GM12801 (cell line): Measurements from ENCODE around the gene ADAMTS8.

Source experiments
- TF ChIP-seq, protein P1 (sequence below): IDR thresholded peaks from one replicate; pipeline ENCODE4 v1.5.1; 2011; ENCODE audit warnings: control low read depth; ENCODE audit not compliant: insufficient read length; ENCODE audit errors: extremely low read depth

Gene ADAMTS8

DNA sequence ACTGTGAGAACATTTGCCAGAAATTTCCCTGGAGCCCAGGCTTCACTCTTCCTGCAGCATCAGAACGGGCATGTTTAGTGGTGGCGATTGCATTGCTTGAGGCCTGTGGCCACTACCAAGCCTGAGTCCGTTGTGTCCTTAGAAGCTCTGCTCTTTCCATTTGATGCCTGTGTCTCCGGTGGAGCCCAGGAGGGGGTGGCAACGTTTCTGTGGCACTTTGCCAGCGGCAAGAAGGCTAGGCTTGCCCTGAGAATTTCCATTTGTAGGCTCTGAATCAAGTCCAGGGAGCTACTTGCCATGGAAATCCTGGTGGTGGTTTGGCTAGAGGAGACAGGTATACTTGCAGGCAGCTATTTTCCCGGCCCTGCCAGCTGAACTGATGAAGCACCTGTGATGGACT, 47.1 kb downstream of the ADAMTS8 start:
- TF ChIP-seq, protein P1, sequence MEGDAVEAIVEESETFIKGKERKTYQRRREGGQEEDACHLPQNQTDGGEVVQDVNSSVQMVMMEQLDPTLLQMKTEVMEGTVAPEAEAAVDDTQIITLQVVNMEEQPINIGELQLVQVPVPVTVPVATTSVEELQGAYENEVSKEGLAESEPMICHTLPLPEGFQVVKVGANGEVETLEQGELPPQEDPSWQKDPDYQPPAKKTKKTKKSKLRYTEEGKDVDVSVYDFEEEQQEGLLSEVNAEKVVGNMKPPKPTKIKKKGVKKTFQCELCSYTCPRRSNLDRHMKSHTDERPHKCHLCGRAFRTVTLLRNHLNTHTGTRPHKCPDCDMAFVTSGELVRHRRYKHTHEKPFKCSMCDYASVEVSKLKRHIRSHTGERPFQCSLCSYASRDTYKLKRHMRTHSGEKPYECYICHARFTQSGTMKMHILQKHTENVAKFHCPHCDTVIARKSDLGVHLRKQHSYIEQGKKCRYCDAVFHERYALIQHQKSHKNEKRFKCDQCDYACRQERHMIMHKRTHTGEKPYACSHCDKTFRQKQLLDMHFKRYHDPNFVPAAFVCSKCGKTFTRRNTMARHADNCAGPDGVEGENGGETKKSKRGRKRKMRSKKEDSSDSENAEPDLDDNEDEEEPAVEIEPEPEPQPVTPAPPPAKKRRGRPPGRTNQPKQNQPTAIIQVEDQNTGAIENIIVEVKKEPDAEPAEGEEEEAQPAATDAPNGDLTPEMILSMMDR = no peak

DNA sequence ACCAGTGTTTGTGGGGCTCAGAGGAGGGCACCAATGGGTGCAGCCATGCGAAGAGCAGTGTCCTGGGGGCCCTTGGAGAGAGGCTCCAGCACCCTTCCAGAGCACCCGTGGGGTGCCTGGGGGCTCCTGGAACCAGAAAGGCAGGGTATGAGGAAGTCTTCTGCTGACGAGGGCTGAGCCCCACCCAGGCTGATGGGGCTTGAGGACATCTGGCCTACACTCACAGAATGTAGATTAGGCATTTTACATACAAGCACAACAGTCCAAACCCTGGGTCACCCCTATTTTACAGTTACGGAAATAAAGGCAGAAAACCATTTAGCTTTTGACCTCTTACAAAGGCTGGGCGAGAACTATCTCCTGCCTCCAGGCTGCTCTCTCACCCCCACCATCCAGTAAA, 47.6 kb downstream of the ADAMTS8 start:
- TF ChIP-seq, protein P1 = no peak

DNA sequence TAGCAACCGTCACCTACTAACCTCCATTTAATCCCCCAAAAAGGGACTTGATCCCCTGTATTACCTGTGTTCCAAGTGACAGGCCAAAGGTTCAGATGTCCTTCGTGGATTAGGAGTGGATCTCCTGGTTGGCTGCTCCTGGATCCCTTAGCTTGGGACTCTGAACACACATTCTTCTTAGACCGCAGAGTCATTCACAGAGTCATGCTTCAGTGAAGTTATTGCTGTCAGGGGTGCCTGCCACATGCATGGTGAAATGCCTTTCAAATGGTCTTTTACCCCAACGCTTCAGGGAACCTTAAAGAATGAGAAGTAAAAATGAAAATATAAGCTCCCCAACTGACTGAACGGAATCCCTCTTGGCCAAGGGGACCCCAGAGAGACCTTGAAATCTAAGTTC, 49.1 kb downstream of the ADAMTS8 start:
- TF ChIP-seq, protein P1 = no peak

DNA sequence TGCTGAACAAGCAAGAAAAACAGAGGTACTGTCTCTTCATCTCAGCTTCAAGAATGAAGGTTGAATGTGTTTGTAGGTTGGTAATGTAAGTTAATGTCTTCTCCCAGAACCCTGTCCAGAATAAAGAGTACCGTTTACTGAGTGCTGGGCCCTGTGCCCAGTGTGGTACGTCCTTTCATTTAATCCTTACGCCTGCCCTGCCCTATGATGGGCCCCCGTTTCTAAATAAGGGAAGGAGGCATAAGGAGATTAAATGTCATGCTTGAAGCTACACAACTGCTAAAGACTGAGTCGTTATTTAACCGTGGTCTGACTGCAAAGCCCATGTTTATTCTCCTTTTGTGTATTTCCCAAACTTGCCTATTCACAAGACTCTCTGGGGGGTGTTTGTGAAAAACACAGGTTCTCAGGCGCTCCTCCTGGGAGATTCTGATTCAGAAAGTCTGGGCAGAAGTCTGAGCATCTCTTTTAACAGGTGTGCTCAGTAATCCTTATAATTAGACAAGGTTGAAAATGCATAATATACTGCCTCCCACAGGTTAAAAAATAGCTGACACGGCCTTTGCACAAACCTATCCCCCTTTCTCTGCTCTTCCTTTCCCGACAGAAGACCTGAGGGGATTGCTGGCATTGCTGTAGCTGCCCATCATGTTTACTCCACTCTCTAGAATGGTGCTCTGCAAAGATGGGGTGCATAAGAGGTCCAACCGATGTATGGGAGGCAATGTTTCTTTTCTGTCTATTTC, 57.4 kb downstream of the ADAMTS8 start:
- TF ChIP-seq, protein P1 = no peak

DNA sequence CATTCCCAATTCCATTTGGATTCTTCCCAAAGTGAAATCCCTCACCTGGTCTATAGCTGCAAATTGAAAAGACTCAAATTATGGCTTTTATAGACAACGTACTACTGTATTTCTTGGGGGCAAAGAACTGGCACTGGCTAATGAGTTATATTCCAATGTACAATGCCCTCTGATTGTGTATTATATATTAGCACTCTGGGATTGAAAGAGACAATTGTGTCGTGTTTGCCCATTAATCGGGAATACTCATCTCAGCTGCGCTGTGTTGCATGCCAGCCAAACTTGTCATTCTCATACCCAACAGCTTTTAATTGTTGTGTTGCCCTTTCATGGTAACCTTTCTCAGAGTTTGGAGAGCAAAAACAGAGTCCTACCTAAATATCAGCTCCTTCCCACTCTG, 58.7 kb downstream of the ADAMTS8 start:
- TF ChIP-seq, protein P1 = no peak

DNA sequence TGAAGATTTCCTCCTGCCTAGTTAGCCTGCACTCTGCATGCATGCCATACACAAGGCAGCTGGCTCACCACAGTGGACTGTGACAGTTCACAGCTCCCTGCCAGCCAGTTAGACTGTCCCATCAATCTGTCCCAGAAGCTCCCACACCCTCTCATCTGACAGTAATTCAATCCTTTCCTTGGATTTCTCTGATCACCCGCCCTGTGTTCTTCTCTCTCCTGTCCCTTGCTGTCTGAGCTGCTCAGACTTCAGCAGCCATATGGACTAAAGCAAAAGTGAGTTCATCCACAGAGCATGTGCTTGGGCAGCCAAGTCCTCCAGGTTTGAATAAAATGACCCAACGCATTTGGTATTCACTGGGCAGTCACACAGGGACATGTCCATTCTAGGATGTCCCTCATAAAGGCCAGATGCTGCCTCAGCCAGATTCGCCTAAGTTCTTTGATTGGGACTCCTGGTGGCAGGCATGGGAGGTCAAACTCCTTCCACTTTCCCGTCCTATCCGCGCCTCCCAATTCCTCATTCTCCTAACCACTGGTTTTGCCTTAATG, 59.2 kb downstream of the ADAMTS8 start:
- TF ChIP-seq, protein P1 = no peak

DNA sequence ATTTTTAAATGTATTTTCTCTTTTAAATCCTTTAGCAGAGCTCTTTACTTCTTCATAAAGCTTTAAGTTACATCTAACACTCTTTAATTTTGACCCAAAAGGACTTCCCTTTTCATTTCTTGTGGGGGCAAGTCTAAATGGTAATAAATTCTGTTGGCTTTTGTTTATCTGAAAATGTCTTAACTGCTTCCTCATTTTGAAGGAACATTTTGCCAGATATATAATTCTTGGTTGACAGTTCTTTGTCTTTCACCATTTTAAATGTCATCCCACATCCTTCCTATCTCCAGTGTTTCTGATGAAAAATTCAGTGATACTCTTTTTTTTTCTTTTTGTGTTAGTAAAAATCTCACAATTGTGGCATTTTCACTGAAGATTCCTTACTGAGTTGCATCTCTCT, 69.0 kb downstream of the ADAMTS8 start:
- TF ChIP-seq, protein P1 = no peak
